ENCODE data around the gene KCNJ8.
A peak's percentile ranks its signal among the peaks of the same experiment; 100 is the strongest.
"Not testable (repeated sequence)": the region's sequence is repeated elsewhere in the genome, so short reads cannot be mapped to it uniquely, and the experiment has no call there.

KCNJ8 gene

GRCh38 chr12:21795648-21796328 lies 21.3 kb upstream of the KCNJ8 start:
- no peak overlapping the region for H2BK15ac ChIP-seq (ENCODE audit: low read length)
- no peak overlapping the region for H2BK120ac ChIP-seq (ENCODE audit: low read depth, low read length)
- H2AK5ac ChIP-seq (ENCODE audit: low read depth, low read length), result peak overlapping the region; percentile 75
- H3K36me3 ChIP-seq (replicated peaks in 1 of 2; ENCODE audit: control insufficient read depth in 2 of 2, insufficient read depth in 2 of 2, low read length in 2 of 2), result no peaks in the 10 kb centered on the region
- no peak overlapping the region for H3K4me2 ChIP-seq (ENCODE audit: insufficient read depth, low read length, poor library complexity, severe bottlenecking)
- no peak overlapping the region for H3K14ac ChIP-seq (ENCODE audit: low read length)
- no peak for DNase-seq (ENCODE audit: low spot score)
- H3K23ac ChIP-seq (ENCODE audit: low read depth, low read length, poor library complexity), result no peak overlapping the region
- H3K27ac ChIP-seq (replicated peaks; ENCODE audit: low read length), result no peak overlapping the region
- no peak overlapping the region for H4K8ac ChIP-seq (ENCODE audit: low read depth, low read length)
- no peaks in the 10 kb centered on the region for H3K79me1 ChIP-seq (ENCODE audit: low read depth, low read length)
- no peaks in the 10 kb centered on the region for H3K27me3 ChIP-seq (ENCODE audit: control insufficient read depth in 3 of 3, insufficient read depth in 3 of 3, low read depth in 1 of 3, low read length in 3 of 3)
- H3K4me1 ChIP-seq (ENCODE audit: control insufficient read depth in 2 of 2, insufficient read depth in 1 of 2, low read depth in 1 of 2, low read length in 2 of 2), result no peaks in the 10 kb centered on the region
- H3K18ac ChIP-seq (ENCODE audit: low read length), result peak overlapping the region; percentile 44
- H3K4me3 ChIP-seq (ENCODE audit: low read length in 2 of 2), result no peak overlapping the region
- no peaks in the 10 kb centered on the region for H3K9me3 ChIP-seq (replicated peaks in 1 of 2; ENCODE audit: control insufficient read depth in 2 of 2, insufficient read depth in 1 of 2, low read depth in 1 of 2, low read length in 2 of 2)
- no peak overlapping the region for H4K91ac ChIP-seq (ENCODE audit: low read depth, low read length, poor library complexity)
- H2BK5ac ChIP-seq (ENCODE audit: low read length), result no peak overlapping the region
- H3K4ac ChIP-seq (ENCODE audit: low read length), result no peak overlapping the region
- no peak overlapping the region for H3K9ac ChIP-seq (ENCODE audit: low read depth, low read length, poor library complexity)
- peak overlapping the region; percentile 35 for H2AFZ ChIP-seq (ENCODE audit: low read length)
- WGBS, 2 donors (ENCODE audit: extremely low coverage in 2 of 2, insufficient read length in 2 of 2, insufficient replicate concordance in 1 of 2), result no CpG with 5 or more reads among the region's 10 CpGs
- H2BK12ac ChIP-seq (ENCODE audit: low read length), result no peak overlapping the region

GRCh38 chr12:21794807-21795595 lies 20.5 kb upstream of the KCNJ8 start:
- not testable (repeated sequence) for H2BK120ac ChIP-seq (ENCODE audit: low read depth, low read length); H3K4me3 ChIP-seq (ENCODE audit: low read length in 2 of 2); H3K27me3 ChIP-seq (ENCODE audit: control insufficient read depth in 3 of 3, insufficient read depth in 3 of 3, low read depth in 1 of 3, low read length in 3 of 3); DNase-seq (ENCODE audit: low spot score); H2BK5ac ChIP-seq (ENCODE audit: low read length); H4K91ac ChIP-seq (ENCODE audit: low read depth, low read length, poor library complexity); H3K36me3 ChIP-seq (replicated peaks in 1 of 2; ENCODE audit: control insufficient read depth in 2 of 2, insufficient read depth in 2 of 2, low read length in 2 of 2); H3K14ac ChIP-seq (ENCODE audit: low read length); H2BK15ac ChIP-seq (ENCODE audit: low read length); H3K18ac ChIP-seq (ENCODE audit: low read length); H2AK5ac ChIP-seq (ENCODE audit: low read depth, low read length); H3K4ac ChIP-seq (ENCODE audit: low read length); H2BK12ac ChIP-seq (ENCODE audit: low read length); H3K4me2 ChIP-seq (ENCODE audit: insufficient read depth, low read length, poor library complexity, severe bottlenecking); H3K79me1 ChIP-seq (ENCODE audit: low read depth, low read length); H4K8ac ChIP-seq (ENCODE audit: low read depth, low read length); H3K9ac ChIP-seq (ENCODE audit: low read depth, low read length, poor library complexity); H3K9me3 ChIP-seq (replicated peaks in 1 of 2; ENCODE audit: control insufficient read depth in 2 of 2, insufficient read depth in 1 of 2, low read depth in 1 of 2, low read length in 2 of 2); H3K23ac ChIP-seq (ENCODE audit: low read depth, low read length, poor library complexity); H3K27ac ChIP-seq (replicated peaks; ENCODE audit: low read length); H3K4me1 ChIP-seq (ENCODE audit: control insufficient read depth in 2 of 2, insufficient read depth in 1 of 2, low read depth in 1 of 2, low read length in 2 of 2)
- WGBS, 2 donors (ENCODE audit: extremely low coverage in 2 of 2, insufficient read length in 2 of 2, insufficient replicate concordance in 1 of 2), result no CpG with 5 or more reads among the region's 8 CpGs
- H2AFZ ChIP-seq (ENCODE audit: low read length), result peak overlapping the region; percentile 35

- H3K9me3 ChIP-seq (replicated peaks in 1 of 2; ENCODE audit: control insufficient read depth in 2 of 2, insufficient read depth in 1 of 2, low read depth in 1 of 2, low read length in 2 of 2); H2BK12ac ChIP-seq (ENCODE audit: low read length); H3K9ac ChIP-seq (ENCODE audit: low read depth, low read length, poor library complexity); H4K8ac ChIP-seq (ENCODE audit: low read depth, low read length); H4K91ac ChIP-seq (ENCODE audit: low read depth, low read length, poor library complexity); H2BK5ac ChIP-seq (ENCODE audit: low read length); H3K4me2 ChIP-seq (ENCODE audit: insufficient read depth, low read length, poor library complexity, severe bottlenecking); H3K18ac ChIP-seq (ENCODE audit: low read length); H3K4ac ChIP-seq (ENCODE audit: low read length); H3K14ac ChIP-seq (ENCODE audit: low read length); H2BK120ac ChIP-seq (ENCODE audit: low read depth, low read length); H3K79me1 ChIP-seq (ENCODE audit: low read depth, low read length); H3K4me3 ChIP-seq (ENCODE audit: low read length in 2 of 2); H3K27ac ChIP-seq (replicated peaks; ENCODE audit: low read length); H2AK5ac ChIP-seq (ENCODE audit: low read depth, low read length); H2BK15ac ChIP-seq (ENCODE audit: low read length); H3K23ac ChIP-seq (ENCODE audit: low read depth, low read length, poor library complexity); H3K4me1 ChIP-seq (ENCODE audit: control insufficient read depth in 2 of 2, insufficient read depth in 1 of 2, low read depth in 1 of 2, low read length in 2 of 2); H2AFZ ChIP-seq (ENCODE audit: low read length); H3K27me3 ChIP-seq (ENCODE audit: control insufficient read depth in 3 of 3, insufficient read depth in 3 of 3, low read depth in 1 of 3, low read length in 3 of 3); H3K36me3 ChIP-seq (replicated peaks in 1 of 2; ENCODE audit: control insufficient read depth in 2 of 2, insufficient read depth in 2 of 2, low read length in 2 of 2); DNase-seq (ENCODE audit: low spot score): not testable (repeated sequence)
- no CpG with 5 or more reads among the region's 4 CpGs for WGBS, 2 donors (ENCODE audit: extremely low coverage in 2 of 2, insufficient read length in 2 of 2, insufficient replicate concordance in 1 of 2)
Measured at GRCh38 chr12:21789687-21790086, 15.2 kb upstream of the KCNJ8 start.

Measured in neuronal stem cell (in vitro differentiated cells).